Ovary (tissue), 3 donors: ENCODE data around the gene FOLH1.
"Not testable (repeated sequence)": the region's sequence is repeated elsewhere in the genome, so short reads cannot be mapped to it uniquely, and the experiment has no call there.

Experiments
- CTCF ChIP-seq, 3 donors: fragments of 450-650 bp in 2 of 3; fragments of 200-600 bp in 1 of 3; IDR thresholded peaks; one replicate each; pipeline versions ENCODE4 v1.5.1 to v1.8.0; 2016 to 2022; ENCODE audit warnings: antibody characterized with exemption in 3 of 3, mild to moderate bottlenecking in 1 of 3
- EP300 ChIP-seq: sonication (generic); formaldehyde crosslinking; IDR thresholded peaks from one replicate; pipeline ENCODE4 v1.6.1; 2017; ENCODE audit warnings: antibody characterized with exemption
- POLR2A ChIP-seq: fragments of 450-650 bp; IDR thresholded peaks from one replicate; pipeline ENCODE4 v1.6.1; 2017; ENCODE audit warnings: antibody characterized with exemption, mild to moderate bottlenecking, moderate library complexity
- donor health status: DM: no; HTN: no; CAD: no.

GRCh38 chr11:49229136-49229535, 20.7 kb upstream of the FOLH1 start:
- TF ChIP-seq CTCF (IDR thresholded peaks at IDR 0.05) = peak in 1 of 3 donors; percentile 46
- TF ChIP-seq POLR2A, EP300: not testable (repeated sequence)
